Epithelial cell of alveolus of lung (primary cell): Measurements from ENCODE around the gene HHATL. TPM values are rescaled to one million over a fixed set of nuclear protein-coding genes. Genes with fewer than 3 reads are reported as not detected.

Source experiments
- total RNA-seq: library from RNA; depleted of rRNA; stranded (reverse); fragments of >200 nt; gene quantifications from 2 replicates; pipeline ENCODE4 v1.2.1, GENCODE V29; 2015

HHATL gene
- total RNA-seq, result not detected in 2 replicates

GRCh38 chr3:42702066-42702951 lies at the start of gene HHATL:
Gene HHATL, minus strand, starts transcription at chr3:42702798. Its CDS starts 1,972 bp downstream, at chr3:42700826.

GRCh38 chr3:42685363-42685881 lies 17.2 kb downstream of the HHATL start, which contains the start of gene KLHL40:
Gene KLHL40, plus strand, starts transcription at chr3:42685537. Its CDS starts 82 bp downstream, at chr3:42685619.

GRCh38 chr3:42653560-42654330 lies 48.9 kb downstream of the HHATL start, which contains the start of gene ZBTB47:
Gene ZBTB47, plus strand, starts transcription at chr3:42653697. Its CDS starts 4,659 bp downstream, at chr3:42658356.

Other genes with a start within 250 kb of the HHATL start
- gene VIPR1, start 200.2 kb downstream of the HHATL start, total RNA-seq, result 0.13 and 1.2 TPM in 2 replicates
- gene SEC22C, start 120.8 kb downstream of the HHATL start, total RNA-seq, result 54.9 and 63.0 TPM in 2 replicates
- gene SS18L2, start 111.9 kb downstream of the HHATL start, total RNA-seq, result 21.4 and 24.0 TPM in 2 replicates
- gene NKTR, start 102.1 kb downstream of the HHATL start, total RNA-seq, result 7.8 and 34.3 TPM in 2 replicates
- 9.3 and 10.2 TPM in 2 replicates for gene ZBTB47, start 49.1 kb downstream of the HHATL start, total RNA-seq
- not detected in 2 replicates for gene KLHL40, start 17.3 kb downstream of the HHATL start, total RNA-seq
- gene CCDC13, start 70.5 kb upstream of the HHATL start, total RNA-seq, result 1.8 and 2.2 TPM in 2 replicates
- 78.2 and 161 TPM in 2 replicates for gene HIGD1A, start 101.7 kb upstream of the HHATL start, total RNA-seq
- gene ACKR2, start 106.6 kb upstream of the HHATL start, total RNA-seq, result 0.91 and 1.1 TPM in 2 replicates
- gene CYP8B1, start 173.1 kb upstream of the HHATL start, total RNA-seq, result not detected in 2 replicates
- gene ZNF662, start 203.3 kb upstream of the HHATL start, total RNA-seq, result 1.3 and 3.0 TPM in 2 replicates